COR-L47 (cell line): Measurements from ENCODE around the gene REC114.
A peak's percentile ranks its signal among the peaks of the same experiment; 100 is the strongest.
"Not testable (repeated sequence)": the region's sequence is repeated elsewhere in the genome, so short reads cannot be mapped to it uniquely, and the experiment has no call there.

Experiments
- DNase-seq: peaks from one replicate; lab custom pipeline; 2025; lab: John Stamatoyannopoulos, UW

REC114 gene

DNA sequence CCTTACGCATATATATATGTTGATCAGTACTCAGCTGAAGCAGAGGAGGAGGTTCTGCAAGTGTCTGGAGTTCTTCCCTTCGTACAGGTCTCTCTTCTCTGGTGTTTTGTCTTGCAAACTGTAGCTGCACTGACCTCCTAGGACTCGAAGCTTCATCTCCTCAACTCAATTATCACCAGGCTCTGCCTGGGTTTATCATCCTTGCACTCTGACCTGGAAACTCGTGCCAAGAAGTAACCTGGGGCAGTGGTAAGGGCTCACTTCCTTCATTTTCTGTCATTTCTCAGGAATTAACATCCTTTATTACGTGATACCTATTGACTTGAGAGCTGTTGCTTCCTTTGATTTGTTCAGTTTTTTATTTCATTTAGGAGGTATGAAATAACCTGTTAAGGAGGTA, 14.4 kb downstream of the REC114 start:
- no peak for DNase-seq

DNA sequence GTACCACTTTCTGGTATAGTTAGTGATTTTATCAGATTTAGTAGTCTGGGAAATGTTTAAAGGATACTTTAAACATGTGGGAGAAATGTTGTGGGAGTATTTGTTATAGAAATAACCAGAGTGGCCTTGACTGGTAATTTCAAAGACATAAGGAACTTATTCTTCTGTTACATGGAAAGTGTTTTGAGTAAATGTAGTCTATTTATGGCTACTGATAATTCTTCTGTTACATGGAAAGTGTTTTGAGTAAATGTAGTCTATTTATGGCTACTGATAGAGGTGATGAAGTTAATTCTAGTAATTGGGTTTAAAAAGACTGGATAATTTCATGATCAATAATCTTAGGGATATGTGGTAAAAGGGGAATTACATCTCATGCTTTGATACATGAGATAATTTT, 17.7 kb downstream of the REC114 start:
- DNase-seq = no peak

DNA sequence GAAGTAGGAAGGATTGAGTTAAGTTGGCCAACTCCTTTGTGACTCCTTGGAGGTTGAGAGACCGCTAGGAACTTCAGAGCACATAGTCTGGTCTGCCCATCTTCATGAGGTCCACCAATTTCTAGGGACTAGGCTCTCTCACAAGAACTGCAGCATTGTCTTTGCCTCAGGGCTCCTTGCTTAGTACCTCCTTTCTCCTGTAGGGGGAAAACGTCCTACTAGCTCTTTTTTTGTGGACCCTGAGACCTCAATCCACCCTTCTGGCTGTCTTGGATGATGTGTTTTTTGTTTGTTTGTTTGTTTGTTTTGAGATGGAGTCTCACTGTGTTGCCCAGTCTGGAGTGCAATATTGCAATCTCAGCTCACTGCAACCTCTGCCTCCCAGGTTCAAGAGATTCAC, 21.6 kb downstream of the REC114 start:
- no peak for DNase-seq

DNA sequence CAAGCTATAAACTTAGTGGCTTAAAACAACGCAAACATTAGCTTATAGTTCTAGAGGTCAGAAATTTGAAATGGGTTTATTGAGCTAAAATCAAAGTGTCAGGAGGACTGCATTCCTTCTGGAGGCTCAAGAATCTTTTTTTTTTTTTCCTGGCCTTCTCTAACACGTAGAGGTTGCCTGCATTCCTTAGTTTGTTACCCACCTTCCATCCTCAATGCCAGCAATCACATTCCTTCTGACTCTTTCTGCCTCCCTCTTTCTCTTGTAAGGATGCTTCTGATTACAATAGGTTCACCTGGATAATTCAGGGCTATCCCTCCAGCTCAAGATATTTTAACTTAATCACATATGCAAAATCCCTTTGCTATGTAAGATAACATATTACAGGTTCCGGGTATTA, 24.8 kb downstream of the REC114 start:
- DNase-seq = no peak

DNA sequence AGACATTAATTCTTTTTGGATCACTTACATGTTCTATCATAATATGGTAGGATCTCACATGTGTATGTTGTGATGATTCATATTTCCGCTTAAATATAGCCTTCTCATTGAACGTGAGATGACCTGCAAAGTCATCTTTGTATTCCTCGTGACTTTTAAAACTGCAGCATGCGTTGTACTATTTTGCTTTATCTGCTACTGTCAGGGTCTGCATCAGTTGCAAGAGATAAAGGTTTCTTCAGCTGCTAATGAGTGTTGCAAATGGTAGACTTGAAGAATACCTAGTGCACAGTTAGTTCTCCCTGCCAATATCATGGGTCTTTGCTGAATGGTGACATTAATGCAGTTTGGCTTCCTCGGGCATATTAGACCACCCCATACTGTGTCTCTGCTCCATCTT, 31.8 kb downstream of the REC114 start:
- DNase-seq = no peak

DNA sequence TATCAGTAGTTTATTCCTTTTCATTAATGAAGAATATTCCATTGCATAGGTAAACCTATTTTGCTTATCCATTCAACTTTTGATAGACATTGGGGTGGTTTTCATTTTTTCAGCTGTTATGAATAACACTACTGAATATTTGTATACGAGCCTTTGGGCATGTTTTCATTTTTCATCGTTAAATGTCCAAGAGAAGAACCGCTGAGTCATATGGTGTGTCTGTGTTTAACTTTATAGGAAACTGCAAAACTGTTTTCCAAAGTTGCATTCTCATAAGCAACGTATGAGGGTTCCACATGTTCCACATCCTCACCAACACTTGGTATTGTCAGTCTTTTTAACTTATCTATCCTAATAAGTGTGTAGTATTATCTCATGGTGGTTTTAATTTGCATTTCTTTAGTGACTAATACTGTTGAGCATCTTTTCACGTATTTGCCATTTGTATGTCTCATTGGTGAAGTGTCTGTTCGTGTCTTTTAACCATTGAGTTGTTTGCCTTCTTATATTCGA, 33.8 kb downstream of the REC114 start:
- DNase-seq = no peak

DNA sequence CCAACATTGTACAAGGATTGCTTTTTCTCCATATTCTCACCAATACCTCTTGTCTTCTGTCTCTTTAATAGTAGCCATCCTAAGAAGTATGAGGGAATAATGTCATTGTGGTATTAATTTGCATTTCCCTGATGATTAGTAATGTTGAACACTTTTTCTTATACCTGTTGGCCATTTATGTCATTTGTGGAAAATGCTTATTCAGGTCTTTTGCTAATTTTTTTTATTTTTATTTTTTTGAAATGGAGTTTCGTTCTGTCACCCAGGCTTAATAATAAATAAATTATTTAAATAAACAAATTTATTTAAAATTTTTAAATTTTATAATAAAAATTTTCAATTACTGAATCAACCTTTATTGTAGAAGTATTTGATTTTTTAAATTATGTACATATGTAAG, 37.1 kb downstream of the REC114 start:
- DNase-seq = no peak

DNA sequence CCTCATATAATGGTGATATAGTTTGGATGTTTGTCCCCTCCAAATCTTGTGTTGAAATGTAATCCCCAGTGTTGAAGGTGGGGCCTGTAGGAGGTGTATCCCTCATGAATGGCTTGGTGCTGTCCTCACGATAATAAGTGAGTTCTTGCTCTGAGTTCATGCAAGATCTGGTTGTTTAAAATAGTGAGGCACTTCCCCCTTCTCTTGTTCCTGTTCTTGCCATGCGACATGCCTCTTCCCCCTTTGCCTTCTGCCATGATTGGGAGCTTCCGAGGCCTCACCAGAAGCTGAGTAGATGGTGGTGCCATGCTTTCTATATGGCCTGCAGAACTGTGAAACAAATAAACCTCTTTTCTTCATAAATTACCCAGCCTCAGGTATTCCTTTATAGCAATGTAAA, 39.2 kb downstream of the REC114 start:
- DNase-seq = no peak

DNA sequence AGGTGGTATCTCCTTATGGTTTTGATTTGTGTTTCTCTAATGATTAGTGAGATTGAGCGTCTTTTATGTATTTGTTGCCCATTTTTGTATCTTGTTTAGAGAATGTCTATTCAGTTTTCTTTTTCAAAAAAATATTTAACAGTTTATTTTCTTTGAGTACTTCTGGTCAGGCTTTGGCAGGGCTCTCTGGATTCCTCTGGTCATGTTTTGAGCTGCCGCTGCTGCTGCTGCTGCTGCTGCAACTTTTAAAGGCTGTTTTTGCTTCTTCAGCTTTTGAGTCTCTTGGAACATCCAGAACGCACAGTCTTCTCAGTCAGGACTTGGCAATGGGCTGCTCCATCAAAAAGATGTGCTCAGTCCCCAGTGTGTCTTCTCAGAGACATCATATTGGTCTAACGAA, 40.1 kb downstream of the REC114 start:
- no peak for DNase-seq

DNA sequence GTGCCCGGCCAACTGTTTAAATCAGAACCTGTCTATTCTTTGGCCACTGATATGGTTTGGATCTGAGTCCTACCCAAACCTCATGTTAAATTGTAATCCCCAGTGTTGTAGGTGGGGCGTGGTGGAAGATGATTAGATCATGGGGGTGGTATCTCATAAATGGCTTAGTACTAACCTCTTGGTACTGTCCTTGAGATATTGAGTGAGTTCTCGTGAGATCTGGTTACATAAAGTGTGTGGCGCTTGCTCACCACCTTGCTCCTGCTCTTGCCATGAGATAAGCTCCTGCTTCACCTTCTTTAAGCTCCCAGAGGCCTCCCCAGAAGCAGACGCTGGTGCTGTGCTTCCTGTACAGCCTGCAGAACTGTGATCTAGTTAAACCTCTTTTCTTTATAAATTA, 42.4 kb downstream of the REC114 start:
- DNase-seq = no peak

DNA sequence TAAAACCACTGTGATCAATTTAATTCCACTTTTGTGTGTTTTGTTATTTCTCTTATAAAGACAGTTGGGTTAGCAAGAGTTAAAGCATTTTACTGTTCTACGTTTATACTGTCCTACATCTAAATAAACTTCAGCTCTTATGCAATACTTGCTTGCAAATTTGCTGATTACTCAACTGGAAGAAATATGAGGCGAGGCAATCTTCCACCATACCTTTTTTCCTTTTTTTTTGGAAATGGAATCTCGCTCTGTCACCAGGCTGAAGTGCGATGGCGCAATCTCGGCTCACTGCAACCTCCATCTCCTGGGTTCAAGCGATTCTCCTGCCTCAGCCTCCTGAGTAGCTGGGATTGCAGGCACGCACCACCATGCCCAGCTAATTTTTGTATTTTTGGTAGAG, 42.9 kb downstream of the REC114 start:
- not testable (repeated sequence) for DNase-seq

DNA sequence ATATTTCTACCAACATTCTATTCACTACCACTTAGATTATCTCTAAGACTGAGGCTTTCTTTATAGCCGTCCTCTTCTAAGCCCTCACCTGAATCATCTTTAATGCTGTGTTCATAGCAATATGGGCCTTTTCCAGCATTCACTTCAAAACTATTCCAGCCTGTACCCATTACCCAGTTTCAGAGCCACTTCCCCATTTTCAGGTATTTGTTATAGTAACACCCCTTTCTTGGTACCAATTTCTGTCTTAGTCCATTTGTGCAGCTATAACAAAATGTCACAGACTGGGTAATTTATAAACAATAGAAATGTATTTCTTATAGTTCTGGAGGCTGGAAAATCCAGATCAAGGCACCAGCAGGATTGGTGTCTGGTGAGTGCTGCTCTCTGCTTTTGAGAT, 45.7 kb downstream of the REC114 start:
- DNase-seq = no peak

DNA sequence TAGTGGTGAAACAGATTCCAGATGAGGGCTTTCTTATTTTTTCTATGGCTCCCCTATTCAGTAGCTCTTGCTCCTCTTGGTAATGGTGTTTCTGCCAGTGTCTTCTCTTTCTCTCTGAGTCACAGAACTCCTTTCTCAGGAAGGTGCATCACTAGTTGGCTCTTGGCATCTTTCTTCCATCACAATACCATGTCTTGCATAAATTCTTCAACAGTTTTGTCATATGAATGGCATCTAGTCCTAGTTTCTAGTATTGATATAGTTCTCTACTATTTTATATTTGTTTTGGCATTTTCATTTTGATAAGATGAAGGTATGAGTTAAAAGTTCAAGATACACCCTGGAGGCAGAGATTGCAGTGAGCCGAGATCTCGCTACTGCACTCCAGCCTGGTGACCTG, 51.0 kb downstream of the REC114 start:
- DNase-seq = no peak

DNA sequence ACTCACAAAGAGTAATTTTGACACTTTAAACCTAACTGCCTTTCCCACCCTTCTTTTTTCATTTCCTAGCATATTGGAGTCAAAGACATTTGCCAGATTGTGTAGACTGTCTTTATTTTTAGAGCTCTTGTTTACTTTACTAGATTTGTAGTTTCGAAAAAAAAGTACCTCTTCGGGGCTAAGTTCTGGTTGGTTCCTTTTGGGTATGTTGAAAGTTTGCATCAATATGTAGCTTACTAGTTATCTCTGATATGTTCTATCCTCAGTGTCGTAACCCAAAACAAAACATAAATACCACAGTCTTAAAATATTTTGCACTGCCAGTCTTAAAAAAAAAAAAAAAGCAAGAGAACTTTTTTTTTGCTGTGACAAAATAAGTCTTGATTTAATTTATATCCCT, 52.2 kb downstream of the REC114 start:
- no peak for DNase-seq

DNA sequence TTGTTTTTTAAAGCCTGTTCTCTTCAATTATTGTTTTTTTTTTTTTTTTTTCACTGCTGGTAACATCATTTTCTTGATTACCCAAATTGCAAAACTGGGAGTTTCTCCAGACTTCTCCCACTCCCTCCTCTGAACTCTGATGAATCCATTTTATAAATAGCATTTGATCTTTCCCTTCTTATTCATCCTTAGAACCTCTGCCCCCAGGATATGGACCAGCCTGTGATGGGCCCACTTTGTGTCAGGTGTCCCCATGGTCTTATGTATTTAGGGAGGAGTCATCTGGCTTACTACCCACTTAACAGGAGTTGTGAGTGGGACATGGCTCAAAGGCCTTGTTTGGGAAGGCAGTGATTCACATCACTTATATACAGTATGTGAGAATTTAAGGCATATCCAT, 57.7 kb downstream of the REC114 start:
- no peak for DNase-seq

DNA sequence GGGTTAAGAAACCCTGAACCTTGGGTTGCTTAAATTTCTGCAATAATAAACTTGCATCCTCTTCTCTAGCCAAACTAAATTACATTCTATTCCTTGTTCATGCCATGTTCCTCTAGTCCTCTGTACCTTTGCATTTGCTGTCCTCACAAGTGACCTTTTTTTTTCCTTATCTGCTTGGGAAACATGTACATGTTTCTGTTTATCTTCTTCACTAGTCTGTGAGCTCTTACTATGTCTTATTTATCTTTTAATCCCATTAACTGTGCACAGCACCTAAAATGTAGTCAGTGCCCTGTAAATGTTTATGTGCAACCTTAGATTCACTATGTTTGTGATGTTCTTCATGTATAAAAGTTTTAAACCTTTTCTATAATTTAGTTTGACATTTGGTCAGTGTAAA, 61.9 kb downstream of the REC114 start:
- no peak for DNase-seq

DNA sequence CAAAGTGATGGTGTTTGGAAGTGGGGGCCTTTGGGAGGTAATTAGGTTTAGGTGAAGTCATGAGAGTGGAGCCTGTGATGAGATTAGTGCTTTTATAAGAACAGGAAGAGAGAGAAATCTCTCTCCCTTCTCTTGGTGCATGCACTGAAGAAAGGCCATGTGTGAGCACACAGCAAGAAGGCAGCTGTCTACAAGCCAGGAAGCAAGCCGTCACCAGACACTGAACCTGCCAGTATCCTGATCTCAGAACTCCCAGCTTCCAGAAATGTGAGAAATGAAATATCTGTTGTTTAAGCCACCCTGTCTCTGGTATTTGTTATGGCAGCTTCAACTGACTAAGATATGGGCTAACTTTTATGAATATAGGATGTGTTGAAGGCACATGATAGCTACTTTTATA, 72.6 kb downstream of the REC114 start:
- DNase-seq = no peak

DNA sequence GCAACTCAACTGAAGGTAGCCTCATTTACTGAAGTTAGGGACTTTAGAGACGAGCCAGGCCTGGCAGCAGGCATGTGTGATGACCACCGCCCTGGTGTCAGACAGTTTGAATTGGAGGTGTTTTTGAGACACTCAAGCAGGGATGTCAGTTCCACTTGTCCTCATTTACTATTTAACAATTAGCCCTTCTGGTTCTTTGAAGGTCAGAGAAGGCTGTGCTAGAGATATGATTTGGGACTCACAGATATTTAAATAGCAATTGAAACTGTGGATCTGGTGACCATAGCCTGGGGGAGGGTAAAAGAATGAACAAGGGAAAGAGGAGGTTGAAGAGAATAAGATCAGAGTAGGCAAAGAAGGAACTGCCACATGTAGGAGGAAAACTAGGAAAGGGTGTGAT, 74.6 kb downstream of the REC114 start:
- DNase-seq = no peak

DNA sequence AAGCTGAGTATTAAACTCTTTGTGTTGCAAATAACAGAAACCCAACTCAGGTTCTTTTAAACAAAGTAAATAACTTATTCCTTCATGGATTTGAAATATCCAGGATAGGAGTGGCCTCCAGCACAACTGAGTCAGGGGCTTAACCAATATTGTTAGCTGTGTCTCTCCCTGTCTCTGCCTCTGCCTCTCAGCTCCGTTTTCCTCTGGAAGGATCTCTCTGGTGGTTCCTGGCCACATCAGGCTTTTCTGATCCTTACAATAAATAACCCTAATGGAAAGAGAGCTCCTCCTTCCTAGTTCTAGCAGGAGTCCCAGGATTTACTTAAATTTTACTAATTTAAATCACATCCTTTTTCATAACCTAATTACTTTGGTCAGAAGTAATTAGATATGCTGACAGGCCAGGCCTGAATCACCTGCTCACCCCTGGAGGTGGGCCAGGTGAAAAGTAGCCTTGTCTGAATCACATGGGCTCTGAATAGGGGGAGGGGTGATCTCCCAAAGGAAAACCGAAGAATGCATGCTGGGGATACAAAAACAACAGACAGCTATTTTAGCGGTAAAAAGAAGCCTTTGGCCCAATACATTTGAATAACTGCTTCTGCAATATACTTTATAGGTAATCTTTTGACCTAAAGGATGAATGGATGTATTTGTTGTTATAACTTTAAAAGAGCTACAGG, 75.4 kb downstream of the REC114 start:
- DNase-seq = peak; percentile 1

DNA sequence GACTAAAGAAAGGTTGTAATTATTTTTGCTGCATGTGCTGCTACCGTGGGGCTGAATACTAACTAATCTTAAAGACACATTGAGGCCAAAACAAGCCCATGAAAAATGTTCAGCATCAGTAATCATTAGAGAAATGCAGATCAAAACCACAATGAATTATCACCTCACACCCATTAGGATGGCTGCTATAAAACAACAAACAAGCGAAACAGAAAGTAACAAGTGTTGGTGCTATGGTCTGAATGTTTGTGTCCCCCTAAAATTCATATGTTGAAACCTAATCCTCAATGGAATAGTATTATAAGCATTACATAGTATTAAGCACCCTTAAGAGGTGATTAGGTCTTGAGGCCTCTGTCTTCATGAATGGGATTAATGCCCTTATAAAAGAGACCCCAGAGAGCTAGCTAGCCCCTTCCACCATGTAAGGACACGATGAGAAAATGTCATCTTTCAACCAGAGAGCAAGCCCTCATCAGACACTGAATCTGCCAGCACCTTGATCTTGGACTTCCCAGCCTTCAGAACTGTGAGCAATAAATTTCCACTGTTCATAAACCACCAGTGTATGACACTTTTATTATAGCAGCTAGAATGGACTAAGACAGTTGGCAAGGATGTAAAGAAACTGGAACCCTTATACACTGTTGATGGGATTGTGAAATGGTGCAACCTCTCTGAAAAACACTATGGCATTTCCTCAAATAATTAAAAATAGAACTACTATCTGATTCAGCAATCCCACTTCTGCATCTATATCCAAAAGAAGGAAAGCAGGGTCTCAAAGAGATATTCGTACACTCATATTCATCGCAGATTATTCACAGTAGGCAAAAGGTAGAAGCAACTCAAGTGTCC, 76.1 kb downstream of the REC114 start:
- DNase-seq = no peak

DNA sequence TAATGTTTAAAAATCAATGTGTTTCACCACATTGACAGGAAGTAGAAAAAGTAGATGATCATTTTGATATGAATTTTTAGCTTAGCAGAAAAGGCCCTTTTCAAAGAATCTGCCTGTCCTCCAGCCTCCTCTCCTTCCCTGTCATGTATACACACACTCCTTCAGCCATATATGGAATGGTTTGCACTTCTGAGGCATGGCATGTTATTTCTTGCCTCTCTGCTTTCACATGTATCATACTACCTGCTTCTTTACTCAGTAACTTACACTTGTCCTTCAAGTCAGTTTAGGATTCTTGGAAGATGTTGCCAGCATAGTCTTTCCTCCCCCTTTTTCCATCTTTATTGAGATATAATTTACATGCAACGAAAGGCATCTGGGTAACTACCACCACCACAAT, 79.0 kb downstream of the REC114 start:
- DNase-seq = no peak

DNA sequence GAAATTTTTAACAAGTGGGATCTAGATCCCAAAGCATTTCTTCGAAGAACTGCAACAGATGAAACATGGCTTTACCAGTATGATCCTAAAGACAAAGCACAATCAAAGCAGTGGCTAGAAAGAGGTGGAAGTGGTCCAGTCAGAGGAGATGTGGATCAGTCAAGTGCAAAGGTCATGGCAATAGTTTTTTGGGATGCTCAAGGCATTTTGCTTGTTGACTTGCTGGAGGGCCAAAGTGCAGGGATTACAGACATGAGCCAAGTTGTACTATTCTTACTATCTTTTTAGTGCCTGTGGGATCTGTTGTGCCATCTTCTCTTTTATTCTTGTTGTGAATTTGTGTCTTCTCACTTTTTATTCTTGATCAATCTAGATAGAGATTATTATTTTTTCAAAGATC, 82.0 kb downstream of the REC114 start:
- DNase-seq = no peak

DNA sequence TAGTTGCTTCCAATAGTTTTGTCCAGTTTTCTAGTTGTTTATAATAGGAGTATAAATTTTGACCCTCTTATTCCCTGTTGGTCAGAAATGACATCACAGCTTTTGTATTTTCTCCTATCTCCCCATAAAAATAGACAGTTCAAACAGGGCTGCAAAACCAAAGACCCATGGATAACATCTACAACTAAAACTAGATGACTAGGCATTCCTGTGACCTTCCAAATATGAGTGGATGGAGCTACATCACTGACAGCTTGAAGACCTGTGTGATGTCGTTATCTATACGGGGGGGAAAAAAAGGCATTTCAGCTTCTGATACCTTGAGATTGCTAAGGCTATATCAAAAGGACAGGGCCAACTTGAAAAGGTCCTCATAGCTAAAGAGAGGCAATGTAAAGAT, 84.6 kb downstream of the REC114 start:
- no peak for DNase-seq

DNA sequence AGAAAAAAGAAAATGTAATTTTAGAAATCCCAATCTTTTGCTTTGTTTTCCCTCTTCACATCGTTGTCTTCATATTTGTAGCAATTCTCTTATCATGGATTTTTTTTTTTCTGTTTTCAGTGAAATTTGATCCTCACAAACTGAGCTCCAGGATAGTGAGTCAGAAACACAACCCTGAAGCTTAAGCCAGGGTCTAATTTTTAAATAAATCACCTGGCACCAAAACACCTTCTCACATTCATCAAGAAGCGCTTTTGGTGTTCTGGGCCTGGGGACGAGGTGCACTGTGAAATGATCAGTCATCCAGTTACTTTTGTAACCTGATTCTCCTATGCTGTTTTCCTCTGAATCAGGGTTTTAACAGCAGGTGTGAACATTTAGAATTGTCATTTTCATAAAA, 87.7 kb downstream of the REC114 start:
- DNase-seq = no peak
